GM12801 (cell line): ENCODE data around the gene IFIH1.

ENCODE experiments used
- TF ChIP-seq, protein P1 (sequence below): IDR thresholded peaks from one replicate; pipeline ENCODE4 v1.5.1; 2011; ENCODE audit warnings: control low read depth; ENCODE audit not compliant: insufficient read length; ENCODE audit errors: extremely low read depth

Gene IFIH1

GRCh38 chr2:162230761-162231160, 87.7 kb downstream of the IFIH1 start:
- TF ChIP-seq, protein P1, sequence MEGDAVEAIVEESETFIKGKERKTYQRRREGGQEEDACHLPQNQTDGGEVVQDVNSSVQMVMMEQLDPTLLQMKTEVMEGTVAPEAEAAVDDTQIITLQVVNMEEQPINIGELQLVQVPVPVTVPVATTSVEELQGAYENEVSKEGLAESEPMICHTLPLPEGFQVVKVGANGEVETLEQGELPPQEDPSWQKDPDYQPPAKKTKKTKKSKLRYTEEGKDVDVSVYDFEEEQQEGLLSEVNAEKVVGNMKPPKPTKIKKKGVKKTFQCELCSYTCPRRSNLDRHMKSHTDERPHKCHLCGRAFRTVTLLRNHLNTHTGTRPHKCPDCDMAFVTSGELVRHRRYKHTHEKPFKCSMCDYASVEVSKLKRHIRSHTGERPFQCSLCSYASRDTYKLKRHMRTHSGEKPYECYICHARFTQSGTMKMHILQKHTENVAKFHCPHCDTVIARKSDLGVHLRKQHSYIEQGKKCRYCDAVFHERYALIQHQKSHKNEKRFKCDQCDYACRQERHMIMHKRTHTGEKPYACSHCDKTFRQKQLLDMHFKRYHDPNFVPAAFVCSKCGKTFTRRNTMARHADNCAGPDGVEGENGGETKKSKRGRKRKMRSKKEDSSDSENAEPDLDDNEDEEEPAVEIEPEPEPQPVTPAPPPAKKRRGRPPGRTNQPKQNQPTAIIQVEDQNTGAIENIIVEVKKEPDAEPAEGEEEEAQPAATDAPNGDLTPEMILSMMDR = no peak

DNA sequence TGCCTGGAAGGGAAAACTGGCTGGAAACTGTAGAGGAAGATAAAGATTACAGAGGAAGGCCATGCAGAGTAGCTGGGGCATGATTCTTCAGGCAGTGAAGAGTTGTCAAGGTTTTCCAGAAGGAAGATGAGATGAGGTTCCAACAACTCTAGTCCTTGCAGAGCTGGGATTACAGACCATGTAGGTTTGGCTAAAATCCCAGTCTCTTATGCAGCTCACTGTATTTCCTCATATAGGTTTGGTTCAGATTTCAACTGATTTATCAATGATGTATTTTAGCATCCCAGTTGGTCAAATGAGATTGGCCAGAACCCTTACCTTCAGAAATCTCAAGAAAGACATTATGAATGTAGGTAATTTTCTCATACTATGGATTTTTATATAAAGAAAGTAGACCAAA, 91.6 kb downstream of the IFIH1 start:
- TF ChIP-seq, protein P1 = no peak

- TF ChIP-seq, protein P1 = no peak
Observed at GRCh38 chr2:162221064-162221463, 97.4 kb downstream of the IFIH1 start.

GRCh38 chr2:162220368-162220767, 98.1 kb downstream of the IFIH1 start:
- TF ChIP-seq, protein P1 = no peak

- TF ChIP-seq, protein P1 = no peak
Observed at GRCh38 chr2:162219426-162219825, 99.1 kb downstream of the IFIH1 start.

GRCh38 chr2:162217598-162217997, 100.9 kb downstream of the IFIH1 start:
- TF ChIP-seq, protein P1 = no peak
